ENCODE data around the gene MTREX. TPM values are rescaled to one million over a fixed set of nuclear protein-coding genes. Genes with fewer than 3 reads are reported as not detected.

The MTREX gene
- total and polyA plus RNA-seq, 10 donors = 13.8 to 73.6 (median 58.3) TPM

GRCh38 chr5:55324006-55324405, 16.2 kb downstream of the MTREX start:
- Histone ChIP-seq H3K27ac (no peak overlapping the region), H3K4me3 (no peak overlapping the region), H3K9me3 (no peaks in the 10 kb centered on the region), H3K36me3 (peaks cover 0 to 70% (median 22%) of the 10 kb centered on the region in 6 donors), H3K4me1 (peaks cover 0 to 25% (median 3%) of the 10 kb centered on the region in 6 donors), H3K27me3 (replicated peaks in 1 of 7) (no peaks in the 10 kb centered on the region)
- intact Hi-C loops (cut with DNase I; ENCODE audit: low total_unique reads) = no loop called here
- DNase-seq = no peak
- TF ChIP-seq POLR2A (IDR thresholded peaks at IDR 0.05) (no peak), CTCF (IDR thresholded peaks at IDR 0.05 in 8 of 11, conservative IDR thresholded peaks at IDR 0.05 in 3 of 11) (no peak), POLR2AphosphoS5 (IDR thresholded peaks at IDR 0.05) (no peak)

GRCh38 chr5:55324815-55325418, 17.1 kb downstream of the MTREX start:
- no peak for TF ChIP-seq POLR2AphosphoS5 (IDR thresholded peaks at IDR 0.05)
- peak in 10 of 11 experiments; percentile 5 to 58 (median 46) for TF ChIP-seq CTCF (IDR thresholded peaks at IDR 0.05 in 8 of 11, conservative IDR thresholded peaks at IDR 0.05 in 3 of 11)

GRCh38 chr5:55325621-55326020, 17.8 kb downstream of the MTREX start:
- TF ChIP-seq POLR2AphosphoS5 (IDR thresholded peaks at IDR 0.05) (no peak), CTCF (IDR thresholded peaks at IDR 0.05 in 8 of 11, conservative IDR thresholded peaks at IDR 0.05 in 3 of 11) (no peak), POLR2A (IDR thresholded peaks at IDR 0.05) (no peak)
- intact Hi-C loops (cut with DNase I; ENCODE audit: low total_unique reads) = no loop called here
- no peak overlapping the region for H3K27ac ChIP-seq
- H3K9me3 ChIP-seq = no peaks in the 10 kb centered on the region
- no peaks in the 10 kb centered on the region for H3K27me3 ChIP-seq (replicated peaks in 1 of 7)
- H3K36me3 ChIP-seq = peaks cover 0 to 83% (median 29%) of the 10 kb centered on the region in 6 donors
- 90 to 93% (median 92%) methylated on average over 5 of the region's 5 CpGs for WGBS, 5 donors
- H3K4me1 ChIP-seq = peaks cover 0 to 24% (median 0%) of the 10 kb centered on the region in 6 donors
- DNase-seq = no peak
- no peak overlapping the region for H3K4me3 ChIP-seq

More at GRCh38 chr5:55324815-55325418, 17.1 kb downstream of the MTREX start:
- no peak overlapping the region for H3K4me3 ChIP-seq
- no peaks in the 10 kb centered on the region for H3K9me3 ChIP-seq
- intact Hi-C loops (cut with DNase I; ENCODE audit: low total_unique reads) = no loop called here
- peaks cover 0 to 78% (median 27%) of the 10 kb centered on the region in 6 donors for H3K36me3 ChIP-seq
- 88 to 100% (median 100%) methylated on average over 1 of the region's 1 CpG for WGBS, 5 donors
- H3K27me3 ChIP-seq (replicated peaks in 1 of 7) = no peaks in the 10 kb centered on the region
- peaks cover 0 to 22% (median 0%) of the 10 kb centered on the region in 6 donors for H3K4me1 ChIP-seq
- H3K27ac ChIP-seq = no peak overlapping the region
- DNase-seq = no peak

- H3K4me1 ChIP-seq = peaks cover 0 to 20% (median 0%) of the 10 kb centered on the region in 6 donors
- H3K27me3 ChIP-seq (replicated peaks in 1 of 7) = no peaks in the 10 kb centered on the region
- H3K4me3 ChIP-seq = no peak overlapping the region
- 58 to 77% (median 64%) methylated on average over 2 of the region's 2 CpGs for WGBS, 5 donors
- DNase-seq = no peak
- no peak for TF ChIP-seq POLR2A (IDR thresholded peaks at IDR 0.05)
- no peak for TF ChIP-seq CTCF (IDR thresholded peaks at IDR 0.05 in 8 of 11, conservative IDR thresholded peaks at IDR 0.05 in 3 of 11)
- no peak for TF ChIP-seq POLR2AphosphoS5 (IDR thresholded peaks at IDR 0.05)
- intact Hi-C loops (cut with DNase I; ENCODE audit: low total_unique reads) = no loop called here
- H3K9me3 ChIP-seq = no peaks in the 10 kb centered on the region
- H3K27ac ChIP-seq = no peak overlapping the region
- H3K36me3 ChIP-seq = peaks cover 3 to 95% (median 33%) of the 10 kb centered on the region in 6 donors
These were observed 19.5 kb downstream of the MTREX start for GRCh38 chr5:55327281-55327680.

All from spleen (tissue), 11 donors.